GM23338 (cell line): ENCODE results near the gene GPR85. TPM values are rescaled to one million over a fixed set of nuclear protein-coding genes. Genes with fewer than 3 reads are reported as not detected.

ENCODE experiments used
- ATAC-seq: fragments of 200-7000 bp; cut with Tn5 transposase; 3 replicates; pipeline ENCODE4 v1.9.1; 2020
- DNase-seq: peaks from one replicate; pipeline ENCODE4 v3.0.0-alpha.2; 2015; ENCODE audit warnings: low spot score
- H2AFZ ChIP-seq: fragments of 200-600 bp; sonication (generic); 2 replicates; pipeline ENCODE4 v1.8.0; 2016; ENCODE audit warnings: antibody characterized with exemption, mild to moderate bottlenecking, moderate library complexity
- H3F3A ChIP-seq: fragments of 200-600 bp; sonication (generic); replicated peaks from 2 replicates; pipeline ENCODE4 v1.8.0; 2017; ENCODE audit warnings: antibody characterized with exemption, mixed run types, low read depth
- H3K27ac ChIP-seq: fragments of 200-600 bp; sonication (generic); 2 replicates; pipeline ENCODE4 v1.6.1; 2016; ENCODE audit warnings: low read depth
- H3K27me3 ChIP-seq: fragments of 200-600 bp; sonication (generic); 2 replicates; pipeline ENCODE4 v1.8.0; 2016; ENCODE audit warnings: mild to moderate bottlenecking, mixed run types, moderate library complexity; ENCODE audit not compliant: insufficient read depth
- H3K36me3 ChIP-seq: fragments of 200-600 bp; sonication (generic); 2 replicates; pipeline ENCODE4 v1.8.0; 2016; ENCODE audit warnings: mild to moderate bottlenecking; ENCODE audit not compliant: insufficient read depth
- H3K4me1 ChIP-seq: fragments of 200-600 bp; sonication (generic); 2 replicates; pipeline ENCODE4 v1.8.0; 2016; ENCODE audit warnings: mild to moderate bottlenecking, moderate library complexity; ENCODE audit not compliant: insufficient read depth
- H3K4me2 ChIP-seq: fragments of 200-600 bp; sonication (generic); 2 replicates; pipeline ENCODE4 v1.7.1; 2017; ENCODE audit warnings: mixed run types
- H3K4me3 ChIP-seq: fragments of 200-600 bp; sonication (generic); 2 replicates; pipeline ENCODE4 v1.6.1; 2016; ENCODE audit warnings: mixed run types
- H3K79me2 ChIP-seq: fragments of 200-600 bp; sonication (generic); replicated peaks from 2 replicates; pipeline ENCODE4 v1.8.0; 2017; ENCODE audit warnings: mild to moderate bottlenecking; ENCODE audit not compliant: insufficient read depth
- H3K9me2 ChIP-seq: fragments of 200-600 bp; sonication (generic); 2 replicates; pipeline ENCODE4 v1.8.0; 2017; ENCODE audit not compliant: insufficient read depth
- H4K20me1 ChIP-seq: fragments of 200-600 bp; sonication (generic); replicated peaks from 2 replicates; pipeline ENCODE4 v1.8.0; 2017; ENCODE audit warnings: mild to moderate bottlenecking; ENCODE audit not compliant: insufficient read depth
- H3K27ac Mint-ChIP-seq: 2 replicates; pipeline ENCODE4 v1.8.0; 2020; ENCODE audit warnings: inconsistent platforms, mild to moderate bottlenecking, moderate library complexity, mixed read lengths
- H3K27me3 Mint-ChIP-seq: 3 replicates; pipeline ENCODE4 v1.8.0; 2022; ENCODE audit warnings: low read depth, mild to moderate bottlenecking, moderate library complexity, mixed read lengths, inconsistent platforms; ENCODE audit not compliant: insufficient read depth, poor library complexity
- H3K36me3 Mint-ChIP-seq: 3 replicates; pipeline ENCODE4 v1.8.0; 2021; ENCODE audit warnings: low read depth, mild to moderate bottlenecking, inconsistent platforms, moderate library complexity, mixed read lengths
- H3K4me1 Mint-ChIP-seq: 3 replicates; pipeline ENCODE4 v1.8.0; 2020; ENCODE audit warnings: mild to moderate bottlenecking, inconsistent platforms, mixed read lengths
- H3K4me3 Mint-ChIP-seq: 3 replicates; pipeline ENCODE4 v1.8.0; 2021; ENCODE audit warnings: moderate library complexity, mild to moderate bottlenecking, inconsistent platforms, mixed read lengths
- H3K9me3 Mint-ChIP-seq: 3 replicates; pipeline ENCODE4 v1.8.0; 2020; ENCODE audit warnings: moderate library complexity, mild to moderate bottlenecking, inconsistent platforms, mixed read lengths
- EZH2phosphoT487 ChIP-seq: fragments of 200-600 bp; sonication (generic); IDR thresholded peaks from one replicate; pipeline ENCODE4 v1.8.1; 2018; ENCODE audit warnings: antibody characterized with exemption; ENCODE audit not compliant: unreplicated experiment
- NANOG ChIP-seq: IDR thresholded peaks from 2 replicates; pipeline ENCODE4 v1.6.1; 2016; ENCODE audit warnings: antibody characterized with exemption, borderline replicate concordance
- POLR2AphosphoS5 ChIP-seq: IDR thresholded peaks from 2 replicates; pipeline ENCODE4 v1.6.1; 2016; ENCODE audit warnings: antibody characterized with exemption, low read depth
- STAT1 ChIP-seq: IDR thresholded peaks from one replicate; pipeline ENCODE4 v1.6.1; 2016; ENCODE audit warnings: antibody characterized with exemption; ENCODE audit not compliant: unreplicated experiment
- ZNF114 ChIP-seq: fragments of 250-450 bp; sonication (Bioruptor Pico); IDR thresholded peaks from 2 replicates; pipeline ENCODE4 v1.5.0; 2020; ENCODE audit warnings: mild to moderate bottlenecking, moderate library complexity
- ZNF331 ChIP-seq: fragments of 250-450 bp; sonication (Bioruptor Pico); IDR thresholded peaks from 2 replicates; pipeline ENCODE4 v1.5.0; 2020; ENCODE audit warnings: low read depth, mild to moderate bottlenecking, moderate library complexity
- polyA plus RNA-seq: library from polyadenylated mRNA; unstranded; fragments of >200 nt; fragmentation: Nextera tagmentation; extraction: Ambion mirVana; gene quantifications from 2 replicates; pipeline ENCODE4 v1.2.1, GENCODE V29; 2016
- total RNA-seq: library from RNA; depleted of rRNA; stranded (reverse); fragments of >200 nt; shearing (Covaris generic); gene quantifications from 2 replicates; pipeline ENCODE4 v1.2.3, GENCODE V29; 2014
- TF ChIP-seq, protein P1 (sequence below): IDR thresholded peaks from 2 replicates; pipeline ENCODE4 v1.6.1; 2016; ENCODE audit warnings: antibody characterized with exemption
- TF ChIP-seq, protein P2 (sequence below): IDR thresholded peaks from one replicate; pipeline ENCODE4 v1.6.1; 2018; ENCODE audit warnings: antibody characterized with exemption; ENCODE audit not compliant: unreplicated experiment
- TF ChIP-seq, protein P3 (sequence below), 2 experiments: fragments of 200-600 bp in 1 of 2; sonication (generic) in 1 of 2; conservative IDR thresholded peaks; 2 replicates each; pipeline versions ENCODE4 v1.5.1 to v1.6.1; 2016 to 2017; ENCODE audit warnings: antibody characterized with exemption in 2 of 2, low read depth in 2 of 2, mild to moderate bottlenecking in 2 of 2, moderate library complexity in 1 of 2

Gene GPR85
- total and polyA plus RNA-seq, 2 experiments from 2014 or later, result 0.16 to 0.35 TPM

DNA sequence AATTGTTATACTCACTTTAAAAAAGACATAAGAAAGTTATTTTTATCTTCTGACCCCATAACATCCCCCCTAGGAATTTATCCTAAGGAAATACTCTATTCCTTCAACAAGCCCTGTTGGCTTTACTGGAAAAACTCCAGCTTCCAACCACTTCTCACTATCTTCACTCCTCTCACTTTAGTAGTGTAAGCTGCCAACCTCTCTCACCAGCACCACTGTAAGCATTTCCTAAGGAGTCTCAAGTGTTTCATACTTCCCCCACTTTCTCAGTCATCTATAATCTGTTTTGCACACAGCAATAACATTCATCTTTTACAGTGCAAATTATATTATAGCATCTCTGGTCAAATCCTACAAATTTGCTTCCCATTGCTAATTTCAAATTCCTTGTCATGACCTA, 45.8 kb downstream of the GPR85 start:
- no peak overlapping the region for H3K4me3 Mint-ChIP-seq
- H3K9me3 Mint-ChIP-seq, result no peaks in the 10 kb centered on the region
- H3K4me1 Mint-ChIP-seq, result peaks cover 13% of the 10 kb centered on the region
- TF ChIP-seq, protein P1, sequence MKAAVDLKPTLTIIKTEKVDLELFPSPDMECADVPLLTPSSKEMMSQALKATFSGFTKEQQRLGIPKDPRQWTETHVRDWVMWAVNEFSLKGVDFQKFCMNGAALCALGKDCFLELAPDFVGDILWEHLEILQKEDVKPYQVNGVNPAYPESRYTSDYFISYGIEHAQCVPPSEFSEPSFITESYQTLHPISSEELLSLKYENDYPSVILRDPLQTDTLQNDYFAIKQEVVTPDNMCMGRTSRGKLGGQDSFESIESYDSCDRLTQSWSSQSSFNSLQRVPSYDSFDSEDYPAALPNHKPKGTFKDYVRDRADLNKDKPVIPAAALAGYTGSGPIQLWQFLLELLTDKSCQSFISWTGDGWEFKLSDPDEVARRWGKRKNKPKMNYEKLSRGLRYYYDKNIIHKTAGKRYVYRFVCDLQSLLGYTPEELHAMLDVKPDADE, result no peak
- TF ChIP-seq ZNF114 (no peak), ZNF331 (CRISPR knock-in tag) (no peak)
- TF ChIP-seq, protein P2, sequence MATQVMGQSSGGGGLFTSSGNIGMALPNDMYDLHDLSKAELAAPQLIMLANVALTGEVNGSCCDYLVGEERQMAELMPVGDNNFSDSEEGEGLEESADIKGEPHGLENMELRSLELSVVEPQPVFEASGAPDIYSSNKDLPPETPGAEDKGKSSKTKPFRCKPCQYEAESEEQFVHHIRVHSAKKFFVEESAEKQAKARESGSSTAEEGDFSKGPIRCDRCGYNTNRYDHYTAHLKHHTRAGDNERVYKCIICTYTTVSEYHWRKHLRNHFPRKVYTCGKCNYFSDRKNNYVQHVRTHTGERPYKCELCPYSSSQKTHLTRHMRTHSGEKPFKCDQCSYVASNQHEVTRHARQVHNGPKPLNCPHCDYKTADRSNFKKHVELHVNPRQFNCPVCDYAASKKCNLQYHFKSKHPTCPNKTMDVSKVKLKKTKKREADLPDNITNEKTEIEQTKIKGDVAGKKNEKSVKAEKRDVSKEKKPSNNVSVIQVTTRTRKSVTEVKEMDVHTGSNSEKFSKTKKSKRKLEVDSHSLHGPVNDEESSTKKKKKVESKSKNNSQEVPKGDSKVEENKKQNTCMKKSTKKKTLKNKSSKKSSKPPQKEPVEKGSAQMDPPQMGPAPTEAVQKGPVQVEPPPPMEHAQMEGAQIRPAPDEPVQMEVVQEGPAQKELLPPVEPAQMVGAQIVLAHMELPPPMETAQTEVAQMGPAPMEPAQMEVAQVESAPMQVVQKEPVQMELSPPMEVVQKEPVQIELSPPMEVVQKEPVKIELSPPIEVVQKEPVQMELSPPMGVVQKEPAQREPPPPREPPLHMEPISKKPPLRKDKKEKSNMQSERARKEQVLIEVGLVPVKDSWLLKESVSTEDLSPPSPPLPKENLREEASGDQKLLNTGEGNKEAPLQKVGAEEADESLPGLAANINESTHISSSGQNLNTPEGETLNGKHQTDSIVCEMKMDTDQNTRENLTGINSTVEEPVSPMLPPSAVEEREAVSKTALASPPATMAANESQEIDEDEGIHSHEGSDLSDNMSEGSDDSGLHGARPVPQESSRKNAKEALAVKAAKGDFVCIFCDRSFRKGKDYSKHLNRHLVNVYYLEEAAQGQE, result no peak
- no peaks in the 10 kb centered on the region for H3K36me3 Mint-ChIP-seq
- H3K36me3 ChIP-seq, result no peaks in the 10 kb centered on the region
- H3K4me2 ChIP-seq, result no peak overlapping the region
- ATAC-seq (no peak), DNase-seq (no peak)
- no peaks in the 10 kb centered on the region for H4K20me1 ChIP-seq
- no peaks in the 10 kb centered on the region for H3F3A ChIP-seq
- H3K27ac ChIP-seq, result no peak overlapping the region
- H3K27ac Mint-ChIP-seq, result no peak overlapping the region
- H3K9me2 ChIP-seq, result no peaks in the 10 kb centered on the region
- no peak overlapping the region for H3K4me3 ChIP-seq
- no peaks in the 10 kb centered on the region for H3K79me2 ChIP-seq
- H2AFZ ChIP-seq, result no peak overlapping the region
- peaks cover 3% of the 10 kb centered on the region; the same call in 1 of the 2 replicates for H3K4me1 ChIP-seq
- H3K27me3 ChIP-seq, result no peaks in the 10 kb centered on the region
- H3K27me3 Mint-ChIP-seq, result peaks cover 5% of the 10 kb centered on the region

DNA sequence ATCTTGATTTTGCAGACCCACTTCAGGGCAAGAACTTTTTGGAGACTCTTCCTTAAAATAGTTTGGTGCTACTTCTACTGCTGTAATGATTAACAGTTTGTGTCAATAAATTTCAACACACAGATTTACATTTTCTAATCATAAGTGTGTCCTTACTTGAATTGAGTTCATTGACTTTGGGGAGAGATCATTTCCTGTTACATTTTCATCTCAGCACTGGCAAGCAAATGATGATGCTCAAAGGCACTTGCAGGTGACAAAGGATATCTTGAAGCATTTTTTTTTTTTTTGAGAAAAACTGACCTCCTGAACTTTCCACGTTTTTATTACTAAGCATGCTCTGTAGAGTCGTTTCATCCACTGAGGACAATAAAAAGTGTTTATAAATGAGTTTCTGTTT, 52.7 kb downstream of the GPR85 start:
- Histone ChIP-seq H3K27ac (no peak overlapping the region), H3F3A (no peaks in the 10 kb centered on the region), H3K27me3 (no peaks in the 10 kb centered on the region), H3K36me3 (no peaks in the 10 kb centered on the region), H3K4me3 (no peak overlapping the region), H4K20me1 (no peaks in the 10 kb centered on the region), H3K4me2 (no peak overlapping the region), H3K9me2 (no peaks in the 10 kb centered on the region), H2AFZ (no peak overlapping the region), H3K79me2 (no peaks in the 10 kb centered on the region), H3K4me1 (peaks cover 11% of the 10 kb centered on the region)
- Mint-ChIP-seq H3K4me3 (no peak overlapping the region), H3K4me1 (peaks cover 9% of the 10 kb centered on the region), H3K36me3 (no peaks in the 10 kb centered on the region), H3K9me3 (no peaks in the 10 kb centered on the region), H3K27ac (no peak overlapping the region), H3K27me3 (peaks cover 3% of the 10 kb centered on the region)
- ATAC-seq (no peak), DNase-seq (no peak)
- TF ChIP-seq NANOG (no peak), STAT1 (no peak), ZNF331 (CRISPR knock-in tag) (no peak), EZH2phosphoT487 (no peak), POLR2AphosphoS5 (no peak)
- TF ChIP-seq, protein P1, result no peak
- TF ChIP-seq, protein P3, sequence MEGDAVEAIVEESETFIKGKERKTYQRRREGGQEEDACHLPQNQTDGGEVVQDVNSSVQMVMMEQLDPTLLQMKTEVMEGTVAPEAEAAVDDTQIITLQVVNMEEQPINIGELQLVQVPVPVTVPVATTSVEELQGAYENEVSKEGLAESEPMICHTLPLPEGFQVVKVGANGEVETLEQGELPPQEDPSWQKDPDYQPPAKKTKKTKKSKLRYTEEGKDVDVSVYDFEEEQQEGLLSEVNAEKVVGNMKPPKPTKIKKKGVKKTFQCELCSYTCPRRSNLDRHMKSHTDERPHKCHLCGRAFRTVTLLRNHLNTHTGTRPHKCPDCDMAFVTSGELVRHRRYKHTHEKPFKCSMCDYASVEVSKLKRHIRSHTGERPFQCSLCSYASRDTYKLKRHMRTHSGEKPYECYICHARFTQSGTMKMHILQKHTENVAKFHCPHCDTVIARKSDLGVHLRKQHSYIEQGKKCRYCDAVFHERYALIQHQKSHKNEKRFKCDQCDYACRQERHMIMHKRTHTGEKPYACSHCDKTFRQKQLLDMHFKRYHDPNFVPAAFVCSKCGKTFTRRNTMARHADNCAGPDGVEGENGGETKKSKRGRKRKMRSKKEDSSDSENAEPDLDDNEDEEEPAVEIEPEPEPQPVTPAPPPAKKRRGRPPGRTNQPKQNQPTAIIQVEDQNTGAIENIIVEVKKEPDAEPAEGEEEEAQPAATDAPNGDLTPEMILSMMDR (conservative IDR thresholded peaks at IDR 0.05; ENCODE audit: low read depth in 2 of 2), result no peak
